Body of pancreas (tissue), 4 donors: ENCODE data around the gene NPHP1. TPM values are rescaled to one million over a fixed set of nuclear protein-coding genes. Genes with fewer than 3 reads are reported as not detected.
"Not testable (repeated sequence)": the region's sequence is repeated elsewhere in the genome, so short reads cannot be mapped to it uniquely, and the experiment has no call there.

ENCODE experiments used
- ATAC-seq: fragments of 150-250 bp; one replicate; pipeline ENCODE4 v1.9.1; 2016
- DNase-seq, 4 donors: peaks; one replicate each; pipeline ENCODE4 v3.0.0-alpha.2; 2019
- H3K27ac ChIP-seq, 4 donors: fragments of 200-600 bp; sonication (generic); 1 replicate in 3 of 4; 2 replicates in 1 of 4; pipeline versions ENCODE4 v1.5.1 to v1.6.1; 2016 to 2019; ENCODE audit warnings: mild to moderate bottlenecking in 1 of 4, mixed read lengths in 1 of 4, moderate library complexity in 1 of 4
- H3K27me3 ChIP-seq, 2 donors: fragments of 200-600 bp; sonication (generic); one replicate each; pipeline ENCODE4 v1.6.0; 2016; ENCODE audit warnings: mild to moderate bottlenecking in 1 of 2
- H3K36me3 ChIP-seq, 2 donors: fragments of 200-600 bp; sonication (generic); replicated peaks in 1 of 2; 2 replicates each; pipeline ENCODE4 v1.5.1; 2016; ENCODE audit warnings: low read depth in 2 of 2; ENCODE audit not compliant: insufficient read depth in 1 of 2
- H3K4me1 ChIP-seq: fragments of 200-600 bp; sonication (generic); one replicate; pipeline ENCODE4 v1.6.0; 2016
- H3K4me3 ChIP-seq, 2 donors: fragments of 200-600 bp; sonication (generic); 1 replicate in 1 of 2; 2 replicates in 1 of 2; pipeline ENCODE4 v1.5.1; 2016 to 2019
- H3K9me3 ChIP-seq, 3 donors: fragments of 200-600 bp; sonication (generic); 1 replicate in 2 of 3; 2 replicates in 1 of 3; pipeline ENCODE4 v1.5.1; 2016
- POLR2A ChIP-seq, 3 donors: fragments of 450-650 bp; IDR thresholded peaks; one replicate each; pipeline ENCODE4 v1.6.1; 2016; ENCODE audit warnings: antibody characterized with exemption in 3 of 3, mild to moderate bottlenecking in 2 of 3
- WGBS, 2 donors: methylation state at CpG; one replicate each; pipeline ENCODE4 v1.1.5; 2017; 5-methylcytosine and 5-hydroxymethylcytosine counted together
- intact Hi-C: fragments of 100-400 bp; cut with DNase I; formaldehyde crosslinking; loops from one replicate; pipeline ENCODE4 v1.15.1; 2023
- total RNA-seq, 2 donors: library from RNA; depleted of rRNA; stranded (reverse); fragments of >200 nt; gene quantifications; one replicate each; pipeline ENCODE4 v1.1.0, GENCODE V29; 2016
- TF ChIP-seq, protein P1 (sequence below), 7 experiments: fragments of 450-650 bp in 4 of 7; fragments of 200-600 bp in 3 of 7; sonication (generic) in 3 of 7; IDR thresholded peaks; one replicate each; pipeline ENCODE4 v1.5.1; 2016 to 2019; ENCODE audit warnings: antibody characterized with exemption in 7 of 7

NPHP1 gene
- total RNA-seq, result 1 to 10 TPM; 1.3 to 3.6 TPM

DNA sequence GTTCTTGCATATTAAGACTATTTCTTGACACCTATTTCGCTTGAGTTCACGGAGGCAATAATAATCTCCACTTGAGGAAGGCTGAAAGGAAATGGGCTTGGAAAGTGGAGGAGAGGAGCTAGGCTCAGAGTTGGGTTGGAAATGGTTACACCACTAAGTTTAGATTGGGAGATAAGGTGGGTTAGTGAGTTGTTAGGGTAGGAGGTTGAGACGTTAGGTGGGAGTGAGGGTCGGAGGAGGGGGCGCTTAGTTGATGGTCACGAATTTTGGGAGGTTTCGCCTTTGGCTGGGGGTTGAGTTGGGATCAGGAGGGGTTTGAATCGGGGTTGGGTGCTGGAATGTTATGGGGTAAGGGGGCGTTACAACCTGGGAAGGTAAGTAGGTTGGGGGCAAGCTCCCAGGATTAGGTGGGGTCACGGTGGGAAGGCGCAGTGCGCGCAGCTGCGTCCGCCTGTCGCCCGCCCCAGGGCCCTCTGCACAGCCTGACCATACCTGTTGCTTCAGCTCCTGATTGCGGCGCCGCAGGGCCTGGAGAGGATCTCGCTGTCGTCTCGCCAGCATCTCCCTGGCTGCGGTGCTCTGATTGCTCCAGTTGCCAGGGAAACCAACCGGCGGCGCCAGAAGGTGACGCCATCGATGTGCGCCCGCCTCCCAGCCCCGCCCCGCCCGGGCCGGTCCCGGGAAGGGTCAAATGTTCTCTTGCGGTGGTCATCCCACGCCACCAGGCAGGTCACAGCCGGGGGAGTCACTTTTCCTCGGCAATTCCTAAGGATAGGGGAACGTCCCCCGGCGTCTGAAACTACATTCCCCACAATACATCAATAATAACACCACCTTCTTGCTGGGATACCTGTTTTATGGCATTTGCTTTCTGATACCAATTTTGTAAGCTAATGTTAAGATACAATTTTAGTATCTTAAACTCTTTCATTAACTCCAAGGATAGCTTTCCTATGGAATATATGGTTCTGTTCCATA lies at the start of gene NPHP1:
TSS of gene NPHP1 (minus strand) at position 606 of the 978 bp plus-strand sequence. CDS start at position 561, 45 bp downstream.
- Histone ChIP-seq H3K9me3 (no peaks in the 10 kb centered on the region), H3K27me3 (no peaks in the 10 kb centered on the region), H3K36me3 (no peaks in the 10 kb centered on the region), H3K4me1 (peaks cover 8% of the 10 kb centered on the region), H3K27ac (peak within 1 kb of the TSS in 3 of 4 donors; percentile 22 to 29 (median 29)), H3K4me3 (peak within 1 kb of the TSS; percentile 52 to 54)
- intact Hi-C loops, result no loop called here
- DNase-seq, result peak; percentile 84 to 90 (median 88)
- peak; percentile 98 for ATAC-seq
- WGBS, 2 donors, result 1 to 2% methylated on average over 24 to 43 of the region's 43 CpGs
- TF ChIP-seq, protein P1, sequence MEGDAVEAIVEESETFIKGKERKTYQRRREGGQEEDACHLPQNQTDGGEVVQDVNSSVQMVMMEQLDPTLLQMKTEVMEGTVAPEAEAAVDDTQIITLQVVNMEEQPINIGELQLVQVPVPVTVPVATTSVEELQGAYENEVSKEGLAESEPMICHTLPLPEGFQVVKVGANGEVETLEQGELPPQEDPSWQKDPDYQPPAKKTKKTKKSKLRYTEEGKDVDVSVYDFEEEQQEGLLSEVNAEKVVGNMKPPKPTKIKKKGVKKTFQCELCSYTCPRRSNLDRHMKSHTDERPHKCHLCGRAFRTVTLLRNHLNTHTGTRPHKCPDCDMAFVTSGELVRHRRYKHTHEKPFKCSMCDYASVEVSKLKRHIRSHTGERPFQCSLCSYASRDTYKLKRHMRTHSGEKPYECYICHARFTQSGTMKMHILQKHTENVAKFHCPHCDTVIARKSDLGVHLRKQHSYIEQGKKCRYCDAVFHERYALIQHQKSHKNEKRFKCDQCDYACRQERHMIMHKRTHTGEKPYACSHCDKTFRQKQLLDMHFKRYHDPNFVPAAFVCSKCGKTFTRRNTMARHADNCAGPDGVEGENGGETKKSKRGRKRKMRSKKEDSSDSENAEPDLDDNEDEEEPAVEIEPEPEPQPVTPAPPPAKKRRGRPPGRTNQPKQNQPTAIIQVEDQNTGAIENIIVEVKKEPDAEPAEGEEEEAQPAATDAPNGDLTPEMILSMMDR (IDR thresholded peaks at IDR 0.05), result no peak
- peak; percentile 7 to 64 (median 59) for TF ChIP-seq POLR2A (IDR thresholded peaks at IDR 0.05)

DNA sequence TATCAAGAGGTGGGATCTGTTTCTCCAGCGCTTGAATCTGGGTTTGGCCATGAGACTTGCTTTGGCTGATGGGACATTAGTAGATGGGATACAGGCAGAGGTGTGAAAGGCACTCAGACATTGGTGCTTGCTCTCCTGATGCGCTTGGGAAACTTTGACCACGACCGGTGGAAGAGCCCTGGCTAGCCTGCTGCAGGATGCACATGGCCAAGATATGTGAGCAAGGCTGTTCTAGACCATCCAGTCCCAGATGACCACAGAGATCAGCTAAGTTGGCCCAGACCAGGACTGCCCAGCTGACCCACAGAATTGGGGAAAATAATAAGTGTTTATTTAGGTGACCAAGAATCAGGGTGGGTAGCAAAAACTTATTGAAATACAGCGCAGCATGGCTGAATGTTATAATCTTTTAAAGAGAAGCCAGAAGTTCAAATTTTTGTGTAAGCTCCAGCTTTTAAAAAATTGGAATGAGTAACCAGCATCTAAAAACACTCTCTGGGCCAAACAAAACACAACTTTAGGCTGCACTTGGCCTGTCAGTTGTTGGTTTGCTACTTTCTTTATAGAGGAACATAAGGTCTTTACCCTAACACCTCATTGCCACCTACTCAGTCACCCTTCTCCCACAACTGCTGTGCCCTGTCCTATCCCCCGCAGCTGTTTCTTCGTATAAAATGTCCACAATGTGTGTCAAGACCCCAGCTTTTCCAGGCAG lies 43.4 kb upstream of the NPHP1 start:
- 50 to 58% methylated on average over 3 to 6 of the region's 7 CpGs for WGBS, 2 donors
- intact Hi-C loops, ATAC-seq, H3K27me3 ChIP-seq, H3K4me1 ChIP-seq, H3K27ac ChIP-seq, H3K36me3 ChIP-seq, H3K9me3 ChIP-seq, H3K4me3 ChIP-seq: not testable (repeated sequence)
- peak in 1 of 4 donors; percentile 6 for DNase-seq

DNA sequence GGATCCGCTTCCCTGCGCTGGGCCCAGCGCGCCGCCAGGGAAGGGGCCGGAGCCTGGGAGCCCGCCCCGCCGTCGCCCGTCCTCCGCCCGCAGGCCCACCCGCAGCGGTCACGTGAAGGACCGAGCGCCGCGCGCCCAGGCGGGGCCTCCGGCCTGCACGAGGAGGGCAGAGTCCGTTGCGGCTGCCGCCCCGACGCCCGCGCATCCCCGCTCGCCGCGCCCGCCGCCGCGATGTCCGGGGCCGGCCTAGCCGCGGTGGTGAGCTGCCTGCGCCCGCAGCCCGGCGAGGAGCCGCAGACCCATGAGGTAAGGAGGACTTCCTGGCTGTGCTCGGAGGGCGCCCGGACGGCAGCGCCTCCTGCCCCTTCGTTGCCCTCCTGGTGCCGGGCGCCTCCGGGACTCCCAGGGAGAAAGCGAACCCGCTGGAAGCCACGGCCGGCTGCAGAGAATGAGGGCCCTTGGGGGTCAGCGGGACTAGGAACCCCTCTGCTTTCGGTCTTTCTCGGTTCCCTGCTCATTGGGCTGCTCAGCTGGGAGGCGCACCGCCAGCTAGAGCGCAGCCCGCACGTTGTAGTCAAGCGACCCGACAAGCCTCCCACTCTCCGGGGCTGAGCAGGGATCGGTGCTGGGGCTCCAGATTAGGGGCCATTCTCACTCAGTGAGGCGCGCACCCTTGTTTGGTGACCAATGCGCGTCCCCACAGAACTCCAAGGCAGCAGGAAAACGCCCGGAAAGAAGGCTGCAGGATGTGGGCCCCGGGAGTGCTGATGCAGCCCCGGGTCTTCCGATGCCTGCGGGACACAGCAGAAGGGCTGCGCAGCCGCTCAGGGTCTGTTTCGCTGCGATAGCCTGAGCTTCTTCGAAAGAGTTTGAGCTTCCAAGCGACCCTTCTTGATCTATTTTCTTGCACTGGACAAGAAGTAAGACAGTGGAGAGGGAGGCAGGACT lies 40.9 kb upstream of the NPHP1 start:
- H3K27me3 ChIP-seq, H3K9me3 ChIP-seq, H3K4me1 ChIP-seq, H3K27ac ChIP-seq, DNase-seq, H3K36me3 ChIP-seq, intact Hi-C loops, H3K4me3 ChIP-seq: not testable (repeated sequence)
- ATAC-seq, result peak; percentile 40
- WGBS, 2 donors, result no CpG with 5 or more reads among the region's 89 CpGs

DNA sequence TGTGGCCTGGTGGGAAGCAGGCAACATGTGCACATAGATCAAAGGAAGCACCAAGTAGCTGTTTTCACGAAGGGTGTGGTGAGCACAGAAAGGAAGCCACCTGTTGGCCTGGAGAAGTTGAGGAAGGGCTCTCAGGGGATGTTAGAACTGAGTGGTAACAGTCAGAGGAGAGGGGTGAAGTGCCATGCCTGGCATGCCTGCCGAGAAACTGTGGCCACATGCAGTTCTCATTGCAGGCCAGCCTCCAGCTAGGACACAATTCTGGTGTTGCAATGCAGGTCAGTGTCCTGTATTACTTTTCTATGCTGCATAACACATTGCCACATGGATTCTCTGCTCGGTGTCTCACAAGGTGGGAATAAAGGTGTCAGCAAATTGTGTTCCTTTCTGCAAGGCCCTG lies 38.5 kb upstream of the NPHP1 start:
- intact Hi-C loops, ATAC-seq: not testable (repeated sequence)
- WGBS, 2 donors, result 100% methylated on average over 1 of the region's 3 CpGs; no CpG with 5 or more reads in 1 of the 2 donors

DNA sequence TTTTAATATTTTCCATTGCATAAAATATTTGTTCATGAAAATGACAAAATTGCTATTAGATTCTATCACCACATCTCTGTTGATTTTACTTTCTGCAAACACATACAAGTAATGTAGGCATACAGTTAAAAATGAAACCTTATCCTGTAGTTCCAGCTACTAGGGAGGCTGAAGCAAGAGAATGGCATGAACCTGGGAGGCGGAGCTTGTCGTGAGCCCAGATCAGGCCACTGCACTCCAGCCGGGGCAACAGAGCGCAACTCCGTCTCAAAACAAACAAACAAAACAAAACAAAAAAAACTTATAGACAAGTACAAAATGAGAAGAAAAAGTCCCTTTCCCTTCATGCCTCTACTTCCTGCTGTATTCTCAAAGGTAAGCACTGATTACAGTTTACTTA lies 29.7 kb upstream of the NPHP1 start:
- H3K36me3 ChIP-seq, ATAC-seq, H3K27ac ChIP-seq, H3K27me3 ChIP-seq, H3K9me3 ChIP-seq, H3K4me3 ChIP-seq, H3K4me1 ChIP-seq, intact Hi-C loops, DNase-seq: not testable (repeated sequence)
- 34 to 35% methylated on average over 5 of the region's 5 CpGs for WGBS, 2 donors

More for the DNA sequence above, 38.5 kb upstream of the NPHP1 start:
- H3K4me1 ChIP-seq, H3K4me3 ChIP-seq, H3K36me3 ChIP-seq, H3K27me3 ChIP-seq, DNase-seq, H3K9me3 ChIP-seq, H3K27ac ChIP-seq: not testable (repeated sequence)

DNA sequence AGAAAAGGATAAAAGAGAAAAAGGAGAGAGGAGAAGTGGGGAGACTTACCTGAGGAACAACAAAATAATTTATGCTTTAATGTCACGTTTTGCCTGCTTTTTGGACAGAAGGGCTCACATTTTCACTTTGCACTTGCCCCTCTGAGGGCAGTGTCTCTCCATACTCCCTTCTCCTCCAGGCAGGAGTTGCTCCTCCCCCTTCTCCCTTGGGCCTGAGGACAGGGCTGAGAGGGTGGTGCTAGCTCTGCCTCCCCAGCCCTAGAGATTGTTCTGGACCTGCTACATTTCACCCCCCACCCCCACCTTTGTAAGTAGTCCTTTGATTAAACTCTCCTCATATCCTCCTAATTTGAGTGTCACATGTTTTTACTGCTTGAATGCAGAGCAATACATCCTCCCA lies 25.1 kb upstream of the NPHP1 start:
- WGBS, 2 donors, result no CpG with 5 or more reads among the region's 1 CpG
- H3K4me1 ChIP-seq, H3K36me3 ChIP-seq, intact Hi-C loops, ATAC-seq, H3K9me3 ChIP-seq, H3K27ac ChIP-seq, DNase-seq, H3K27me3 ChIP-seq, H3K4me3 ChIP-seq: not testable (repeated sequence)

DNA sequence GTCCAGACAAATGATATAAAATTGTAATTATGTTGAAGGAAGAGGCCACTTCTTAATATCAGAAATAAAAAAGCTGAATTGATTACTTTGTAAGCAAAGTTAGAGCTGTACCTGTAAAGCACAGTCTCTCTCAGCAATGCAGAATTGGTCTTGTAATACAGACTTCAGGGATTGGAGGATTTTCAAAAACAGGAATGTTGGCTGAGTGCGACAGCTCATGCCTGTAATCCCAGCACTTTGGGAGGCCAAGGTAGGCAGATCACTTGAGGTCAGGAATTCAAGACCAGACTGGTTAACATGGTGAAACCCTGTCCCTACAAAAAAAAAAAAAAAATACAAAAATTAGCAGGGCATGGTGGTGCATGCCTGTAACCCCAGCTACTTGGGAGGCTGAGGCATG lies 17.8 kb upstream of the NPHP1 start:
- ATAC-seq, intact Hi-C loops, H3K27ac ChIP-seq, H3K36me3 ChIP-seq, H3K9me3 ChIP-seq, DNase-seq, H3K4me3 ChIP-seq, H3K27me3 ChIP-seq, H3K4me1 ChIP-seq: not testable (repeated sequence)
- WGBS, 2 donors, result 86 to 90% methylated on average over 1 of the region's 1 CpG
